CD4-positive, alpha-beta T cell treated with Interleukin-4 for 1 hour (primary cell): ENCODE results near the gene ZNF487.
"Not testable (repeated sequence)": the region's sequence is repeated elsewhere in the genome, so short reads cannot be mapped to it uniquely, and the experiment has no call there.

ENCODE experiments used
- DNase-seq, 2 donors: peaks; one replicate each; pipeline ENCODE4 v3.0.0-alpha.2; 2020 to 2022

The ZNF487 gene

GRCh38 chr10:43440463-43441134 is 3.7 kb downstream of the ZNF487 start:
- no peak for DNase-seq

DNA sequence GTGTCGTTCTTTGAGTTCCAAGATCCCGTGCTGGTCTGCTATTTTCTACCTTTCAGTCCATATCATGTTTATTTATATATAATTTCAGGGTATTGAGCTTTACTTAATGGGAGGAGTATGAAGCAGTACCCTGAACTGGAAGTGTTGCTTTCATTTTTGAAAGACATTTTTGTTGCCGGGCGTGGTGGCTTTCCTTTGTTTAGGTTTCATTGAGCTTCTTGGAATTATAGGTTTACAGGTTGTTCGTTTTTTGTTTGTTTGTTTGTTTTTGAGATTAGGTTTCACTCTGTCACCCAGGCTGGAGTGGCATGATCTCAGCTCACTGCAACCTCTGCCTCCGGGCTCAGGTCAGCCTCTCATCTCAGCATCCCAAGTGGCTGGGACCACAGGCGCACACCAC is 7.4 kb downstream of the ZNF487 start:
- no peak for DNase-seq

DNA sequence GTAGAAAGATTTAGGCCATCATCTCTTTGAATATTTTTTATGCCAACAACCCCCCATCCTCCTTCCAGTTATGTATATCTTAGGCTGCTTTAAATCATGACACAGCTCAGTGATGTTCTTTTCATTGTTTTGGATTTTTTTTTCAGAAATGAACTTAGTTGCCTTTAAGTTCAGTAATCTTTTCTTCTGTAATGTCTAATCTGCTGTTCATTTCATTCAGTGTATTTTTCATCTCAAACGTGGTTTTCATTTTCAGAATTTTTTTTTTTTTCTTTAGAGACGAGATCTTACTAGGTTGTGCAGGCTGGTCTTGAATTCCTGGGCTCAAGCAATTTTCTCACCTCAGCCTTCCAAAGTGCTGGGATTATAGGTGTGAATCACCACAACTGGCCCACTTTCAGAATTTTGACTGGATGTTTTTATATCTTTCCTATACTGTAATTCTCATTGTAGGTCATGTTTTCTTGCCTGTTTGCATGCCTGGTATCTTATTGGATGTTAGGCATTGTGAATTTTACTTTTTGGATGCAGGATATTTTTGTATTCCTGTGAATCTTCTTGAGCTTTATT is 8.1 kb downstream of the ZNF487 start:
- DNase-seq = no peak

DNA sequence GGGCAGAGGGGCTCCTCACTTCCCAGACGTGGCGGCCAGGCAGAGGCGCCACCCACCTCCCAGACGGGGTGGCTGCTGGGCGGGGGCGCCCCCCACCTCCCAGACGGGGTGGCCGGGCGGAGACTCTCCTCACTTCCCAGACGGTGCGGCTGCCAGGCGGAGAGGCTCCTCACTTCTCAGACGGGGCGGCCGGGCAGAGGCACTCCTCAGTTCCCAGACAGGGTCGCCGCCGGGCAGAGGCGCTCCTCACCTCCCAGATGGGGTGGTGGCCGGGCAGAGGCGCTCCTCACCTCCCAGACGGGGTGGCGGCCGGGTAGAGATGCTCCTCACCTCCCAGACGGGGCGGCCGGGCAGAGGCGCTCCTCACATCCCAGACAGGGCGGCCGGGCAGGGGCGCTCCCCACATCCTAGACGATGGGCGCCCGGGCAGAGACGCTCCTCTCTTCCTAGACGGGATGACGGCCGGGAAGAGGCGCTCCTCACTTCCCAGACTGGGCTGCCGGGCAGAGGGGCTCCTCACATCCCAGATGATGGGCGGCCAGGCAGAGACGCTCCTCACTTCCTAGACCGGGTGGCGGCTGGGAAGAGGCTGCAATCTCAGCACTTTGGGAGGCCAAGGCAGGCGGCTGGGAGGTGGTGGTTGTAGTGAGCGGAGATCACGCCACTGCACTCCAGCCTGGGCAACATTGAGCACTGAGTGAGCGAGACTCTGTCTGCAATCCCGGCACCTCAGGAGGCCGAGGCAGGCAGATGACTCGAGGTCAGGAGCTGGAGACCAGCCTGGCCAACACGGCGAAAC is 9.5 kb downstream of the ZNF487 start:
- not testable (repeated sequence) for DNase-seq

DNA sequence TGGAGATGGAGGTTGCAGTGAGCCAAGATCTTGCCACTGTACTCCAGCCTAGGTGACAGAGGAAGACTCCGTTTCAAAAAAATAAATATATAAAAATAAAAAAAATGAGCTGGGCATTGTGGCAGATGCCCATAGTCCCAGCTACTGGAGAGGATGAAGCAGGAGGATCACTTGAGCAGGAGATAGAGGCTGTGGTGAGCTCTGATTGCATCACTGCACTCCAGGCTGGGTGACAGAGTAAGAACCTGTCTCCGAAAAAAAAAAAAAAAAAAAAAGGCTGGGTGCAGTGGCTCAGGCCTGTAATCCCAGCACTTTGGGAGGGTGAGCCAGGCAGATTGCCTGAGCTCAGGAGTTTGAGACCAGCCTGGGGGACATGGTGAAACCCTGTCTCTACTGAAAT is 11.8 kb downstream of the ZNF487 start:
- no peak for DNase-seq

GRCh38 chr10:43452356-43452914 is 15.5 kb downstream of the ZNF487 start:
- DNase-seq = no peak

DNA sequence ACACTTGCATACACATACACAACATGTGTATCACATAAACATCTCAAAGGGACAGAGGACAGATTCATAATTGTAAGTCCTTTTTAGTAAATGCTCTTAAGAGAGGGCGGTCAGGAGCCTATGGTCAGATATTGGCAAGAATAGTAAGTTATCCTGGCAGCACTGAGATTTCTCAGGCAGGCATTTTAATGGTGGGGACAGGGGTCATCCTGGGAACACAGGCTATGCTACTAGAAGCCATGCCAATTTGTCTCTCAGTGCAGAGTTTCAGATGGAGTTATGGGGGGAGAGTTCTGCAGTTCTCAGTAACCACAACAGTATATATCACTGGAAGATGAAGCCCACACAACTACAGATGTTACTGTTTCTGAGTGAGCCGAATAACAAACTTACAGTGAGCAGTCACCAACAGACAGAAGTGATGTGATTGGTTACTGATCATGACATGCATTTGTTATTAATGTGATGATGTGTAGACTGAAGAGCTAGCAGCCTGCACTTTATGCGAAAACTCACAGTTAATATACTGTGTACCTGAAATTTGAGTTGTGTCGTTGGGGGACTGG is 16.4 kb downstream of the ZNF487 start:
- peak in 1 of 2 donors; percentile 34 for DNase-seq

DNA sequence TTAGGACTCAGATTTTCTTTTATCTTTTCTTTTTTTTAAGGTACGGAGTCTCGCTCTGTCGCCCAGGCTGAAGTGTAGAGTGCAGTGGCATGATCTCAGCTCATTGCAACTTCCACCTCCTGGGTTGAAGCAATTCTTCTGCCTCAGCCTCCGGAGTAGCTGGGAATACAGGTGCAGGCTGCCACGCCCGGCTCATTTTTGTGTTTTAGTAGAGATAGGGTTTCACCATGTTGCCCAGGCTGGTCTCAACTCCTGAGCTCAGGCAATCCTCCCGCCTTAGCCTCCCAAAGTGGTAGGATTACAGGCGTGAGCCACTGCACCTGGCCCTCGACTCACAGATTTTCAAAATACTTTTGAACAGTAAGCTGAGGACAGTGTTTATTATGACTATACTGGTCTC is 17.1 kb downstream of the ZNF487 start:
- not testable (repeated sequence) for DNase-seq

DNA sequence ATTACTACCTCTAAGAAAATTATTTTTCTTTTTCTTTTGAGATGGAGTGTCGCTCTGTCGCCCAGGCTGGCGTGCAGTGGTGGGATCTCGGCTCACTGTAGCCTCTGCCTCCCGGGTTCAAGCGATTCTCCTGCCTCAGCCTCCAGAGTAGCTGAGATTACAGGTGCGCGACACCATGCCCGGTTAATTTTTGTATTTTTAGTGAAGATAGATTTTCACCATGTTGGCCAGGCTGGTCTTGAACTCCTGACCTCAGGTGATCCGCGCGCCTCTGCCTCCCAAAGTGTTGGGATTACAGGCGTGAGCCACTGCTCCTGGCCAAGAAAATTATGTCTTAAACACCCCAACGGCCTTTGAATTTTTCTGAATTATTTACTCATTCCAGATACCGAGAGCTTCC is 19.6 kb downstream of the ZNF487 start:
- DNase-seq = not testable (repeated sequence)

DNA sequence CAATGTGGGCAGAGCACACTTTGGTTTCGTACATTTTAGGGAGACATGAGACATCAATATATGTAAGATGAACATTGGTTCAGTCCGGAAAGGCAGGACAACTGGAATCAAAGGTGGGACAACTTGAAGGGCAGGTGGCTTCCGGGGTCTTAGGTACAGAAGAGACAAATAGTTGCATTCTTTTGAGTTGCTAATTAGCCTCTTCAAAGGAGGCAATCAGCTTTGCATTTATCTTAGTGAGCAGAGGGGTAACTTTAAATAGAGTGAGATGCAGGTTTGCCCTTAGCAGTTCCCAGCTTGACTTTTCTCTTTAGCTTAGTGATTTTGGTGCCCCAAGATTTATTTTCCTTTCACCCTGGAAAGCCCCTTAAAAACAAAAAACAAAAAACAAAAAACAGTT is 21.3 kb downstream of the ZNF487 start:
- DNase-seq = no peak

DNA sequence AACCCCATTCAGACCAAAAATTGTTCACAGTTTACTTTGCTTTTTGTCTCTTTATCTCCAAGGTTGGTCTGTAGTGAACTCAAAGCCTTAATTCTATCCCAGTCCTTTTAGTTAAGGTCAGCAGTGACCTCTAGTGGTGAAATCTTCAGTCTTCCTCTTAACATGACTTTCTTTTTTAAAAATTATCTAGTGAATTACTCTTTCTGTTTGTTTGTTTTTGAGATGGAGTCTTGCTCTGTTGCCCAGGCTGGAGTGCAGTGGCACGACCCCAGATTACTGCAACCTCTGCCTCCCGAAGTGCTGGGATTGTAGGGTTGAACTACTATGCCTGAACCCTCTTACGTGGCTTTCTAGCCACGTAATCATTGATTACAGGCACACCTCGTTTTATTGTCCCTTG is 25.0 kb downstream of the ZNF487 start:
- DNase-seq = peak in 1 of 2 donors; percentile 85

- not testable (repeated sequence) for DNase-seq
These were observed 28.3 kb downstream of the ZNF487 start for GRCh38 chr10:43465086-43465735.

GRCh38 chr10:43465736-43466120 is 28.8 kb downstream of the ZNF487 start:
- not testable (repeated sequence) for DNase-seq

- DNase-seq = no peak
These were observed 34.2 kb downstream of the ZNF487 start for GRCh38 chr10:43471146-43471545.

- DNase-seq = no peak
These were observed 35.2 kb downstream of the ZNF487 start for GRCh38 chr10:43471935-43472720.

DNA sequence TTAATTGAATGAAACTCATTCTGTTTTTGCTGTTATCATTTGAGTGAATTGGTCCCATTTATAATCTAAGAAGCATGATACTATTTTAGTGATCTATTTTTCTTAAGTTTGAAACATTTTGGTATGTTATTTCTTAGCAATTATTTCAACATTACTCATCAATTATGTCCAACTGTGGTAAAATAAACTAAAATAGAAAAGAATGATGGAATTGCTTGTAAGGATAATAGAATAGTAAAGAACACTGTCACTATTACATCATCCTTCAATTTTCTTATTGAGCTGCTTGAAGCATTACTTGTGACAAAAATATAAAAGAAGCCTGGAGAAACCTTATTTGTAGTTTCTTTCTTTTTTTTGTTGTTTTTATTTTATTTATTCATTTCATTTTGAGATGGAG is 42.4 kb downstream of the ZNF487 start:
- DNase-seq = no peak

GRCh38 chr10:43482319-43483078 is 45.6 kb downstream of the ZNF487 start:
- DNase-seq = no peak

DNA sequence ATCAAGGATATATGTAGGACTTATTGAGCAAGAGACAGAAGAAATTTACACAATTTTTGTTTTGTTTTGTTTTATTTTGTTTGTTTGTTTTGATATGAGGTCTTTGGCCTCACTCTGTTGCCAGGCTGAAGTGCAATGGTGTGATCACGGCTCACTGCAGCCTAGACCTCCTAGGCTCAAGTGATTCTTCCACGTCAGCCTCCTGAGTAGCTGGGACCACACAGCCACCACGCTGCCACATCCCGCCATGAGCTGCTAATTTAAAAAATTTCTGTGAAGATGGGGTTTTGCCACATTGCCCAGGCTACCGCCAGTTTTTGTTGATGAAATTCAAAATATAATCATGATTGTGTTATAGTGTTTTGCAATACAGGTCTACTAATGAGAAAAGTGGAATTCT is 54.9 kb downstream of the ZNF487 start:
- DNase-seq = no peak

DNA sequence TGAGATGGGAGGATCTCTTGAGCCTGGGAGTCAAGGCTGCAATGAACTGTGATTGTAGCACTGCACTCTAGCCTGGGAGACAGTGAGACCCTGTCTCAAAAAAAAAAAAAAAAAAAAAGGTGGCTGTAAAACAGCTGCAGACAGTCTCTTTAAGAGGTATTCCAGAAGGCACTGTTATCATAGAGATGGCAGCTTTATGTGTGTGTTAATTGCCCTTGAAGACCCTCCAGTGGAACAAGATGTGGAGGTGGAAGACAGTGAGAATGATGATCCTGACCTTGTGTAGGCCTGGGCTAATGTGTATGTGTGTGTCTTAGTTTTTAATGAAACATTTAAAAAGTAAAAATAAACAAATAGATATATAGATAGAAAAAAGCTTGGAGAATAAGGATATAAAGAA is 66.0 kb downstream of the ZNF487 start:
- no peak for DNase-seq

DNA sequence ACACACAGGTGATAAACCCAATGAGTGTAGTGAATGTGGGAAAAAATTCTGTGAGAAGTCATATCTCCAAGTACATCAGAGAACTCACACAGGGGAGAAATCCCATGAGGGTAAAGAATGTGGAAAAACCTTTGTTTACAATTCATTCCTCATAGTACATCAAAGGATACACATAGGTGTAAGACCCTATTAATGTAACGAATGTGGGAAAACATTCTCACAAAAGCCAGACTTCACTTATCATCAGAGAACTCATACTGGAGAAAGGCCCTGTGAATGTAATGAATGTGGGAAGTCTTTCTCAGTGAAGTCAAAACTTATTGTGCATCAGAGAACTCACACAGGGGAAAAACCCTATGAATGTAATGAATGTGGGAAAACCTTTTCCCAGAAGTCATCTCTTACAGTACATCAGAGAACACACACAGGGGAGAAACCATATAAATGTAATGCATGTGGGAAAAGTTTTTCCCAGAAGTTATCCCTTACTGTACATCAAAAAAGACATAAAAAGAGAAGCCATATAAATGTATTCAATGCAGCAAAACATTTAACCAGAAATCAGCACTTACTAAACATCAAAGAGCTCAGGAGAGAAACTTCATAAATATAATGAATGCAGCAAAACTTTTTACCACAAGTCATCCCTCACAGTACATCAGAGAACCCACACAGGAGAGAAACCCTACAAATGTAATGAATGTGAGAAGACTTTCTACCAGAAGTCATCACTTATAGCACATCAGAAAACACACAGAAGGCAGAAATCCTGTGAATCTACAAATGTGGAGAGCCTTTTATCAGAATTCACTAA is 87.7 kb downstream of the ZNF487 start:
- no peak for DNase-seq
